ENCODE results near the gene SCARF1. TPM values are rescaled to one million over a fixed set of nuclear protein-coding genes. Genes with fewer than 3 reads are reported as not detected.
A peak's percentile ranks its signal among the peaks of the same experiment; 100 is the strongest.

Gene SCARF1
- polyA plus RNA-seq, 3 donors = 5.2 to 23.4 (median 6.3) TPM

GRCh38 chr17:1648173-1648962, 2.8 kb upstream of the SCARF1 start:
- H3K27me3 Mint-ChIP-seq (ENCODE audit: low read depth in 3 of 3) = peaks cover 0 to 20% (median 3%) of the 10 kb centered on the region in 3 donors
- no peak for TF ChIP-seq CTCF (IDR thresholded peaks at IDR 0.05)
- peak overlapping the region in 6 of 7 donors; percentile 71 to 89 (median 77) for H3K27ac Mint-ChIP-seq
- under 1% methylated on average over 54 of the region's 54 CpGs for WGBS (ENCODE audit: insufficient coverage)
- peak overlapping the region; percentile 87 for H3K4me2 ChIP-seq (replicated peaks; ENCODE audit: extremely low read depth, low read length, poor library complexity, severe bottlenecking)
- H4K20me1 ChIP-seq (ENCODE audit: insufficient read depth, low read length) = peaks cover 20% of the 10 kb centered on the region
- H3K4me1 ChIP-seq (ENCODE audit: control insufficient read depth in 1 of 2, insufficient read depth in 2 of 2, low read length in 2 of 2) = peaks cover 54 to 68% of the 10 kb centered on the region in 2 donors
- H3K36me3 ChIP-seq (replicated peaks in 1 of 2; ENCODE audit: control insufficient read depth in 1 of 2, insufficient read depth in 2 of 2, low read length in 2 of 2) = peaks cover 28 to 29% of the 10 kb centered on the region in 2 donors
- no peaks in the 10 kb centered on the region for H3K27me3 ChIP-seq (ENCODE audit: control insufficient read depth in 2 of 2, insufficient read depth in 2 of 2, low read length in 2 of 2)
- H3K4me3 Mint-ChIP-seq = peak overlapping the region; percentile 82 to 88
- intact Hi-C loops (cut with micrococcal nuclease) = loop anchor here (2.0 to 10.0 kb wide), 7 partner anchors 20 to 746 kb away; partner anchors contain the start of genes SLC43A2 (in 1 of the 2) and TLCD2 (in 1 of the 2)
- H3K9me3 ChIP-seq (replicated peaks in 1 of 2; ENCODE audit: control insufficient read depth in 1 of 2, insufficient read depth in 1 of 2, low read length in 2 of 2) = no peaks in the 10 kb centered on the region
- peak overlapping the region; percentile 73 to 76 for H3K27ac ChIP-seq (ENCODE audit: low read depth in 1 of 2, low read length in 2 of 2)
- H3K9ac ChIP-seq (ENCODE audit: insufficient read depth, low read length, poor library complexity, severe bottlenecking) = peak overlapping the region; percentile 66
- H2AFZ ChIP-seq (ENCODE audit: insufficient read depth, low read depth, low read length, poor library complexity, severe bottlenecking) = peak overlapping the region; percentile 84
- peaks cover 54% of the 10 kb centered on the region for H3K4me1 Mint-ChIP-seq
- H3K9me3 Mint-ChIP-seq = peaks cover 0 to 3% (median 0%) of the 10 kb centered on the region in 7 donors
- H3K4me3 ChIP-seq (replicated peaks in 1 of 3; ENCODE audit: low read depth in 2 of 3, low read length in 3 of 3) = peak overlapping the region; percentile 57 to 80 (median 66)
- peak in 1 of 3 donors; percentile 49 for DNase-seq
- peaks cover 43 to 52% of the 10 kb centered on the region in 2 donors for H3K36me3 Mint-ChIP-seq
- no peaks in the 10 kb centered on the region for H3K79me2 ChIP-seq (ENCODE audit: insufficient read depth, low read length)

- Histone ChIP-seq H3K9ac (ENCODE audit: insufficient read depth, low read length, poor library complexity, severe bottlenecking) (peak overlapping the region; percentile 66), H3K27ac (ENCODE audit: low read depth in 1 of 2, low read length in 2 of 2) (peak overlapping the region in 1 of 2 donors; percentile 76), H3K36me3 (replicated peaks in 1 of 2; ENCODE audit: control insufficient read depth in 1 of 2, insufficient read depth in 2 of 2, low read length in 2 of 2) (peaks cover 23% of the 10 kb centered on the region in 2 donors), H4K20me1 (ENCODE audit: insufficient read depth, low read length) (peaks cover 17% of the 10 kb centered on the region), H3K79me2 (ENCODE audit: insufficient read depth, low read length) (no peaks in the 10 kb centered on the region), H3K4me1 (ENCODE audit: control insufficient read depth in 1 of 2, insufficient read depth in 2 of 2, low read length in 2 of 2) (peaks cover 54 to 70% of the 10 kb centered on the region in 2 donors), H3K4me2 (replicated peaks; ENCODE audit: extremely low read depth, low read length, poor library complexity, severe bottlenecking) (peak overlapping the region; percentile 87), H3K4me3 (replicated peaks in 1 of 3; ENCODE audit: low read depth in 2 of 3, low read length in 3 of 3) (peak overlapping the region in 2 of 3 experiments; percentile 66 to 80), H3K27me3 (ENCODE audit: control insufficient read depth in 2 of 2, insufficient read depth in 2 of 2, low read length in 2 of 2) (no peaks in the 10 kb centered on the region), H2AFZ (ENCODE audit: insufficient read depth, low read depth, low read length, poor library complexity, severe bottlenecking) (peak overlapping the region; percentile 84), H3K9me3 (replicated peaks in 1 of 2; ENCODE audit: control insufficient read depth in 1 of 2, insufficient read depth in 1 of 2, low read length in 2 of 2) (no peaks in the 10 kb centered on the region)
- no peak for DNase-seq
- peaks cover 0 to 20% (median 3%) of the 10 kb centered on the region in 3 donors for H3K27me3 Mint-ChIP-seq (ENCODE audit: low read depth in 3 of 3)
- TF ChIP-seq CTCF (IDR thresholded peaks at IDR 0.05) = no peak
- peak overlapping the region in 2 of 7 donors; percentile 71 to 74 for H3K27ac Mint-ChIP-seq
- peak overlapping the region; percentile 82 to 88 for H3K4me3 Mint-ChIP-seq
- intact Hi-C loops (cut with micrococcal nuclease) = loop anchor here (2.0 to 10.0 kb wide), 7 partner anchors 19 to 747 kb away; partner anchors contain the start of genes SLC43A2 (in 1 of the 2) and TLCD2 (in 1 of the 2)
- 79% methylated on average over 11 of the region's 11 CpGs for WGBS (ENCODE audit: insufficient coverage)
- H3K36me3 Mint-ChIP-seq = peaks cover 37 to 46% of the 10 kb centered on the region in 2 donors
- H3K9me3 Mint-ChIP-seq = peaks cover 0 to 3% (median 0%) of the 10 kb centered on the region in 7 donors
- H3K4me1 Mint-ChIP-seq = peaks cover 54% of the 10 kb centered on the region
These were observed 2.3 kb upstream of the SCARF1 start for GRCh38 chr17:1647802-1648171.

Measured in CD14-positive monocyte (primary cell).